GM12801 (cell line): ENCODE measurements around the gene PTGIS.

Source experiments
- CTCF ChIP-seq: IDR thresholded peaks from one replicate; pipeline ENCODE4 v1.5.1; 2011; ENCODE audit warnings: control low read depth; ENCODE audit not compliant: insufficient read length; ENCODE audit errors: extremely low read depth

PTGIS gene

GRCh38 chr20:49519212-49519712, 48.7 kb downstream of the PTGIS start:
- TF ChIP-seq CTCF, result no peak

- no peak for TF ChIP-seq CTCF
These were observed 49.4 kb downstream of the PTGIS start for GRCh38 chr20:49518576-49518975.

GRCh38 chr20:49517805-49518100, 50.2 kb downstream of the PTGIS start:
- no peak for TF ChIP-seq CTCF

- no peak for TF ChIP-seq CTCF
These were observed 50.8 kb downstream of the PTGIS start for GRCh38 chr20:49516916-49517804.

GRCh38 chr20:49515586-49515985, 52.4 kb downstream of the PTGIS start:
- no peak for TF ChIP-seq CTCF

GRCh38 chr20:49513517-49513916, 54.4 kb downstream of the PTGIS start:
- no peak for TF ChIP-seq CTCF

GRCh38 chr20:49513009-49513408, 54.9 kb downstream of the PTGIS start:
- TF ChIP-seq CTCF, result no peak
